Nephron progenitor cell (in vitro differentiated cells): ENCODE data around the gene EVA1C.

Experiments used
- DNase-seq: peaks from one replicate; pipeline ENCODE4 v3.0.0; 2021
- H3K27ac Mint-ChIP-seq: 2 replicates; pipeline ENCODE4 v1.8.0; 2021; ENCODE audit warnings: mild to moderate bottlenecking, moderate library complexity, mixed read lengths
- H3K27me3 Mint-ChIP-seq: 2 replicates; pipeline ENCODE4 v1.8.0; 2021; ENCODE audit warnings: mild to moderate bottlenecking, low read depth, mixed read lengths; ENCODE audit not compliant: poor library complexity
- H3K36me3 Mint-ChIP-seq: 2 replicates; pipeline ENCODE4 v1.8.0; 2021; ENCODE audit warnings: low read depth, mixed read lengths
- H3K4me1 Mint-ChIP-seq: 2 replicates; pipeline ENCODE4 v1.8.0; 2021; ENCODE audit warnings: mixed read lengths
- H3K4me3 Mint-ChIP-seq: 2 replicates; pipeline ENCODE4 v1.8.0; 2021; ENCODE audit warnings: mild to moderate bottlenecking, moderate library complexity, mixed read lengths
- H3K9me3 Mint-ChIP-seq: 2 replicates; pipeline ENCODE4 v1.8.0; 2021; ENCODE audit warnings: mild to moderate bottlenecking, moderate library complexity, mixed read lengths
- CTCF ChIP-seq: fragments of 200-600 bp; sonication (generic); IDR thresholded peaks from 2 replicates; pipeline ENCODE4 v1.5.0; 2021; ENCODE audit warnings: antibody characterized with exemption

The EVA1C gene

DNA sequence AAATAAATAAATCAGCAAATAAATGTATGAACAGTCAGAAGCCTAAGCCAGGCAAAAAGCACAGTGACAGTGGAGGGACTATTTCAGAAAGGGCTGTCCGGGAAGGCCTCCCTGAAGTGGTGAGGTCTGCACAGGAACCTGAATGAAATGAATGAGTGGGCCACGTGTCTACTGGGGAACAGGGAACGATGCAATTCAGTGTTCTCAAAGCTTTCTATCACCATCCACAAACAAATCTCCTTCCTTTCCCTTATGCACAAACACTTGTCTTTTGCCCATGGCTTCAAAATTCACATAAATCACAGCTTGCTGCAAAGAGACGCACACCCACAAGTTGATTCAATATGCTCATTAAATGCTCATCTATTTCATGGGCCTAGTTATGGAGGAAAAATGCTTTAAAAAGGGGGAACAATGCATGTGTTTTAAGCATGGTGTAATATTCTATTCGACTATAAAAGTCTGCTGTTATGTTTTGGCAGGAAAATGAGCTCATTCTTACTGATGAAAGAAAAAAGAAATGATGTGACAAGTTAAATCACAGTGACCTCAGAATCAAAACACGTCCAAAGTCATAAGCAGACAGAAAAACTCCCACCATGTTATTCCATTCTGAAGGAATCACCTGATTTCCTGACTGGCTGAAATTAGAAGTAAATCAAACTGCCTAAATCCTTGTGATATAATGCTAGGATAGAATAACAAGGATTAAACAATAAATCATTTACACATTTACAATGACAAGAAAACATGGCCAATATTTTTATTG, 41.3 kb upstream of the EVA1C start:
- Mint-ChIP-seq H3K27ac (no peak overlapping the region), H3K36me3 (peaks cover 50% of the 10 kb centered on the region), H3K4me3 (no peak overlapping the region), H3K4me1 (peaks cover 22% of the 10 kb centered on the region), H3K27me3 (no peaks in the 10 kb centered on the region), H3K9me3 (no peaks in the 10 kb centered on the region)
- no peak for DNase-seq
- no peak for TF ChIP-seq CTCF

DNA sequence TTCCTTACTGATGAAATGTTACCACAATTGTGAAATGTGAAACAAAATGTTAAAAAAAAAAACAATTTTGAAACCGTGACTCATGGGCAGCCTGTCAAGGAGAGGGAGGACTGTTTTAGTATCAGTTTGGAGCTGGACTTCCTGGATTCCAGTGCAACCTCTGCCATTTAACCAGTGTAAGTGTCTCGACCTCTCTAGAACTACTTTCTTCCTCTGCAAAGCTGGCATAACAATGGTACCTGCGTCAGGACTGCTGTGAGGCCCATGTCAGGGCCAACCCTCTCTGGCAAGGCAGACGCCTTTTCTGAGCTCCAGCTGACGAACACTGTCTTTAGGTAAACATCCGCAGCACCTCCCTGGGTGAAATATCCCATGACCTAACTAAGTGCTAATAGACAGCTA, 40.6 kb upstream of the EVA1C start:
- peaks cover 47% of the 10 kb centered on the region for H3K36me3 Mint-ChIP-seq
- DNase-seq: no peak
- H3K4me3 Mint-ChIP-seq: no peak overlapping the region
- H3K27ac Mint-ChIP-seq: peak overlapping the region; percentile 90
- H3K27me3 Mint-ChIP-seq: no peaks in the 10 kb centered on the region
- H3K4me1 Mint-ChIP-seq: peaks cover 22% of the 10 kb centered on the region
- no peak for TF ChIP-seq CTCF
- no peaks in the 10 kb centered on the region for H3K9me3 Mint-ChIP-seq

GRCh38 chr21:32372755-32373154, 39.8 kb upstream of the EVA1C start:
- Mint-ChIP-seq H3K36me3 (peaks cover 49% of the 10 kb centered on the region), H3K27me3 (no peaks in the 10 kb centered on the region), H3K4me1 (peaks cover 15% of the 10 kb centered on the region), H3K4me3 (no peak overlapping the region), H3K27ac (no peak overlapping the region), H3K9me3 (no peaks in the 10 kb centered on the region)
- DNase-seq: no peak
- TF ChIP-seq CTCF: no peak

DNA sequence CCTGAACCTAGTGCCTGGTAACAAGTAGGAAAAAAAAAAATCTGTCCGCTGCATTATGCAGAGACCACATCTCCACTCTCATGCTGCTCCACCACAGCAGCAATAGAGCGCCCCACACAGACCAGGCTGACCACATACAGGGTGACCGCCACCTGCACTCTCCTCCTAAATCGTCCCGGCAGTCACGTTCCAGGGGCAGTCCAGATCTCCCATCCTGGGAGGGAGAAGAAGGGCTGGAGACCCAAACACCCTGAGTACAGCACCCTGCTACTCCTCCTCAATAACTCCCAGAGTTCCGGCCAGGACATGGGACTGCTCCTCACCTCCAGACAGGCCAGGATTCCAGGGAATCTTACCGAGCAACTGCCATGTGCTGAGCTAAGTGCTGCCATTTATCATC, 35.0 kb upstream of the EVA1C start:
- H3K27me3 Mint-ChIP-seq: no peaks in the 10 kb centered on the region
- H3K27ac Mint-ChIP-seq: peak overlapping the region; percentile 64
- no peaks in the 10 kb centered on the region for H3K9me3 Mint-ChIP-seq
- TF ChIP-seq CTCF: no peak
- no peak overlapping the region for H3K4me3 Mint-ChIP-seq
- H3K4me1 Mint-ChIP-seq: no peaks in the 10 kb centered on the region
- DNase-seq: no peak
- peaks cover 52% of the 10 kb centered on the region for H3K36me3 Mint-ChIP-seq

GRCh38 chr21:32377991-32378390, 34.5 kb upstream of the EVA1C start:
- no peak for DNase-seq
- no peaks in the 10 kb centered on the region for H3K4me1 Mint-ChIP-seq
- H3K9me3 Mint-ChIP-seq: no peaks in the 10 kb centered on the region
- H3K27me3 Mint-ChIP-seq: no peaks in the 10 kb centered on the region
- H3K27ac Mint-ChIP-seq: peak overlapping the region; percentile 64
- no peak overlapping the region for H3K4me3 Mint-ChIP-seq
- TF ChIP-seq CTCF: no peak
- peaks cover 54% of the 10 kb centered on the region for H3K36me3 Mint-ChIP-seq

- no peaks in the 10 kb centered on the region for H3K9me3 Mint-ChIP-seq
- peak overlapping the region; percentile 51 for H3K27ac Mint-ChIP-seq
- peaks cover 60% of the 10 kb centered on the region for H3K36me3 Mint-ChIP-seq
- H3K27me3 Mint-ChIP-seq: no peaks in the 10 kb centered on the region
- no peaks in the 10 kb centered on the region for H3K4me1 Mint-ChIP-seq
- TF ChIP-seq CTCF: no peak
- no peak overlapping the region for H3K4me3 Mint-ChIP-seq
- DNase-seq: no peak
Measured at GRCh38 chr21:32378956-32379355, 33.5 kb upstream of the EVA1C start.
